ENCODE measurements around the gene HAUS5.
A peak's percentile ranks its signal among the peaks of the same experiment; 100 is the strongest.
"Not testable (repeated sequence)": the region's sequence is repeated elsewhere in the genome, so short reads cannot be mapped to it uniquely, and the experiment has no call there.

The HAUS5 gene, protein sequence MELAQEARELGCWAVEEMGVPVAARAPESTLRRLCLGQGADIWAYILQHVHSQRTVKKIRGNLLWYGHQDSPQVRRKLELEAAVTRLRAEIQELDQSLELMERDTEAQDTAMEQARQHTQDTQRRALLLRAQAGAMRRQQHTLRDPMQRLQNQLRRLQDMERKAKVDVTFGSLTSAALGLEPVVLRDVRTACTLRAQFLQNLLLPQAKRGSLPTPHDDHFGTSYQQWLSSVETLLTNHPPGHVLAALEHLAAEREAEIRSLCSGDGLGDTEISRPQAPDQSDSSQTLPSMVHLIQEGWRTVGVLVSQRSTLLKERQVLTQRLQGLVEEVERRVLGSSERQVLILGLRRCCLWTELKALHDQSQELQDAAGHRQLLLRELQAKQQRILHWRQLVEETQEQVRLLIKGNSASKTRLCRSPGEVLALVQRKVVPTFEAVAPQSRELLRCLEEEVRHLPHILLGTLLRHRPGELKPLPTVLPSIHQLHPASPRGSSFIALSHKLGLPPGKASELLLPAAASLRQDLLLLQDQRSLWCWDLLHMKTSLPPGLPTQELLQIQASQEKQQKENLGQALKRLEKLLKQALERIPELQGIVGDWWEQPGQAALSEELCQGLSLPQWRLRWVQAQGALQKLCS

DNA sequence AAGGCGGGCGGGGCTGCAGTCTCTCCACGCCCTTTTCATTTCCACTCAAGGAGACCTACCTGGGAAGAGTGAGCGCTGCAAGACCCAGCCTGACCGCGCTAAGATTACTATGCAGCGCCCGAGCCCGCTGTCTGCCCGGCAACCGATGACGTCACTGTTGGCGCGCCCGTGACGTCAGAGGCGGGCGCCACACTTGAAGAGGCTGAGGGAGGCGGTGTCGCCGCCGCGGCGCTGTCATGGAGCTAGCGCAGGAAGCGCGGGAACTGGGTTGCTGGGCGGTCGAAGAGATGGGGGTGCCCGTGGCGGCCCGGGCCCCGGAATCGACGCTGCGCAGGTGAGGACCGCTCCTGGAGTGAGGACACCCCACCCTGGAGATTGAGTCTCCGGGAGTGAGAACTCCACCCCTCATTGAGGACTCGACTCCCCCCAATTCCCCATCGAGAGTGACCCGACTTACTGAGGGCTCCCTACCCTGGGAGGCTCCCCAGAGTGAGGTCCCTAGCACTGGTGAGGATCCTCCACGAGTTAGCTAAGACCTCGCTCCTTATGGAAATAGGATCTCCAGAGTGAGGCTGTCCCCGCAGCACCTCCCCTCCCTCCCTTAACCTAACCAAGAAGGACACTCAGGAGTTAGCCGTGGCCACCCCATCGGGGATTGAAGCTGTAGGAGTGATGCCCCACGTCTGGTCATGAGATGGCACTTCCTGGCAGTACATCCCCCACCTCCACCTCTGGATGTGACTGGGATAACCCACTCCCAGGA lies at the start of gene HAUS5:
TSS of gene HAUS5 (plus strand) at position 177 of the 763 bp plus-strand sequence. CDS start at position 237, 60 bp downstream.
- peak; percentile 92 to 96 for DNase-seq

DNA sequence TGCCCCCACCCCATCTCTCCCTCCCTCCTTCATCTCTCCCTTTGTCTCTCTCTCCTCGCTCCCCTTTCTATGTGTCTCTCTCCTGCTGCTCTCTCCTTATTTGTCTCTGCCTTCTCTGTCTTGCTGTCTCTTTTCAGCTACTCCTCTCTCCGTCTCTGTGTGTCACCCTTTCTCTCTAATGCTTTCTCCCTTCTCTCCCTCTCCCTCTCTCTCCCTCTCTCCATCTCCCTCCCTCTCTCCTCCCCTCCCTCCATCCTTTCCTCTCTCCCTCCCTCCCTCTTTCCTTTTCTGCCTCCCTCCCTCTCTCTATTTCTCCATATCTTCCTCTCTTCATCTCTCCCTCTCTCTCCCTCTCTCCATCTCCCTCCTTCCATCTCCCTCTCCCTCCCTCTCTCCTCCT lies 49.8 kb upstream of the HAUS5 start:
- no peak for DNase-seq

DNA sequence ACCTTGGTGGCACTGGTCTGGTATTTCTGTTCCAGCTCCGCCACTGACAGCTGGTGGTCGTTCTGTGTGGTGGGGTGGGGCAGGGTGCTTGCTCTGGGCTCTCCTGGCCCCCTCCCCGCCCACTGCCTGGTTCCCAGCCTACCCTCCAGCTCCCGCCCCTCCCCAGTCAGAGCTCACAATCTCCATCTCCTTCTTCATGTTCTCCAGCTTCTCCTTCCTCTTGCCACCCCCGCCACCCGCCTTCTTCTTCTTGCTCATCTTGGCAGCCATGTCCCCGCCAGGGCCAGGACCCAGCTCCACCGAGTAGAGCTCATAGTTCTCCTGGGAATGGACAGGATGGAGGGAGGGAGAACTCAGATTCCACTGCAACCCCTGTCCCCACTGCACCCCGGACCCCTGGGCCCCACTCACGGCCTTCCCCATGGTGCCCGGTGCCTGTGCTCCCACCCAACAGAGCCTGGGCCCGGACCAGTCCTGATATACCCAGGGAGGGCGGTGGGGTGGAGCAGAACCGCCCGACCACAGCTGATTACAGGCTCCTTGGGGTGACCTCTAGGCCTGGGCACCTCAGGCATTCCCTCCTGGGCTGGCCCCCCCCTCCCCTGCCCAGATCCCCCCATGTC lies 49.2 kb upstream of the HAUS5 start, which contains the start of gene ATP4A:
TSS of gene ATP4A (minus strand) at position 452 of the 623 bp plus-strand sequence. CDS start at position 423, 29 bp downstream.
- no peak for DNase-seq

DNA sequence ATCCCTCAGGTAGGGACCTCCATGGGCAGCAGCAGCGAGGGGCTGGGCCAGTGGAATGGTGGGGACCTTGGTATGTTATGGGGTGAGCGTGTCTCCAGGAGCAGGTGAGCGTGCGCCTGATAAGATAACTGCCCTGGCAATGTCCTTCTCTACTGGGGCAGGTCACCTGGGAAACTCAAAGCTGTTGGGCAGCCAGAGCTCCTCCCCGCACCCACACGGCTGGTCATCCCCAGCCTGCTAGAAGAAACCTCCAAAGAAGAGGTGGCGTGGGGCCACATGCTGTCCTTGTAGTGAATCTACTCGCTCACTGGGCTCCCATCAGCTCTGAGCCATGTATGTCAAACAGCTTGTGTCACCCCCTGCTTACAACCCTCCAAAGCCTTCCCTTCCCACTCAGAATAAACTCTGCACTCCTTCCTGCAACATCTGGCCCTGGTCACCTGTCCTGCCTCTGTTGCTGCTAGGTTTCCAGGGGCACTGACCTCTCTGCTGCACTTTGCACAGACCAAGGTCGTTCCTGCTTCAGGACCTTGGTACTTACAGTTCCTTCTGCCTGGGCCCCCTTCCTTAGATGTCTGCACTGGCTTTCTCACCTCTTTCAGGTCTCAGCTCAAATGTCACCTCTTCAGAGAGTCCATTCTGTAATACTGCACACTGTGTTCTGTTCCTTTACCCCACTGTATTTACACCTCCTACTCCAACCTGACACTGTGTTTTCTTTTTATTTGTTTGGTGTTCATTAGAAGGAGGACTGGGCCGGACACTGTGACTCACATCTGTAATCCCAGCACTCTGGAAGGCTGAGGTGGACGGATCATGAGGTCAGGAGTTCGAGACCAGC lies 47.3 kb upstream of the HAUS5 start:
- DNase-seq: no peak

DNA sequence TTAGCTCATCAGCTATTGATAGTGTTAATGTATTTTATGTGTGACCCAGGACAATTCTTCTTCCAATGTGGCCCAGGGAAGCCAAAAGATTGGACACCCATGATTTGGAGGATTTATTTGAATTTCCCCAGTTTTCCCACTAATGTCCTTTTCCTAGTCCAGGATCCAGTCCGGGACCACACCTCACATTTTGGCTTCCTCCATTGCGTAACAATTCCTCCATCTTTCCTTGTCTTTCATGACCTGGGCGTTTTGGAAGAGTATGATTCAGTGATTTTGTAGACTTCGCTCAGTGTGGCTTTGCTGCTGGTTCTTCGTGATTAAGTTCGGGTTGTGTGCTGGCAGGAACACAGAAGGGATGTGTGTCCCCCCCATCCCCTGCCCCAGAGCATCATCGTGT lies 45.8 kb upstream of the HAUS5 start:
- DNase-seq: no peak

DNA sequence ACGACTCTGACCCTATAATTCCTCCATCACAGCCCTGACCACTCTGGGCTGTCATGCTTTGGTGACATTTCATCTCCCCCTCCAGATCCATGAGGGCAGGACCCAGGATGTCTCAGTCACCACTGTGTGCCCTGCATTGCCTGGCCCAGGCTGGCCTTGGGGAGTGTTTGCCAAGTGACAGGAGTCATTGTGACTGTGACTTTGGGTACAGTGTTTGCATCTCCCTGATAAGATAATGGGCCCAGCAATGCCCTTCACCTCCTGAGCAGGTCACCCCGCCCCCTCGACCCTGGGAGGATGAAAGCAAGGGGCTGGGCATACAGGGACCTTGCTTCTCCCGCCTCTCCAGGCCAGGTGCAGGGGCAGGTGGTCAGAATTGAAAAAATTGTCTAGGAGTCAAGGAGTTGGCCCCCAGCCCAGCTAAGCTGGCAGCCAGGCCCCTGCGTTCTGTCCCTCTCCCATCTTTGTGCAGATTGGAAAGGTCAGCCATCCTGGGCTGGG lies 43.2 kb upstream of the HAUS5 start:
- no peak for DNase-seq

DNA sequence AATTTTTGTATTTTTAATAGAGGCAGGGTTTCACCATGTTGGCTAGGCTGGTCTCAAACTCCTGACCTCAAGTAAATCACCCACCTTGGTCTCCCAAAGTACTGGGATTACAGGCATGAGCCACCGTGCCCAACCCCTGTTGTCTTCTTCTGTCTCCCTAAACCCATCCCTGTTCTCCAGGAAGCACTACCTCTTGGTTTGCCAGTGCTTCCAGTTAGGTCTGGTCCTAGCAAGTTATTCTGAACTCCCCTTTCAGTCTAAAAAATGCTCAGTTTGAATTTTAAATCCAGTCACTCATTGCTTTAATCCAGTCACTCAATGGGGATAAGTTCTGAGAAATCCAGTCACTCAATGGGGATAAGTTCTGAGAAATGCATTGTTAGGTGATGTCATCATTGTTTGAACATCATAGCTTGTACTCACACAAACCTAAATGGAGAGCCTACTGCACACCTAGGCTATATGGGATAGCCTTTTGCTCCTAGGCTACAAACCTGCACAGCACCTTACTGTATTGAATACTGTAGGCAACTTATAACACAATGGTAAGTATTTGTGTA lies 41.0 kb upstream of the HAUS5 start:
- DNase-seq: no peak

DNA sequence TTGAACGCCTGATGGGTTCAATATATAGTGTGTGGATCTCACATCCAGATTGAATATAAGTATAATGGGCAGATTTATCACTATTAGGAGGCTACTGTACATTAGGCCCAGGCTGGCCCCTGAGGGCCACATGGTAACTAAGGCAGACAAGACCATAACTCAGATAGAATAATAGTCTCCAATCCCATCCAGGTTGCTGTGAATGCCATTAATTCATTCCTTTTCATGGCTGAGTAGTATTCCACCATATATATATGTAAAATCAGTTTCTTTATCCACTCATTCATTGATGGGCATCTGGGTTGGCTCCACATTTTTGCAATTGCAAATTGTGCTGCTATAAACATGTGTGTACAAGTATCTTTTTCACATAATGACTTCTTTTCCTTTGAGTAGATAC lies 34.6 kb upstream of the HAUS5 start:
- DNase-seq: no peak

DNA sequence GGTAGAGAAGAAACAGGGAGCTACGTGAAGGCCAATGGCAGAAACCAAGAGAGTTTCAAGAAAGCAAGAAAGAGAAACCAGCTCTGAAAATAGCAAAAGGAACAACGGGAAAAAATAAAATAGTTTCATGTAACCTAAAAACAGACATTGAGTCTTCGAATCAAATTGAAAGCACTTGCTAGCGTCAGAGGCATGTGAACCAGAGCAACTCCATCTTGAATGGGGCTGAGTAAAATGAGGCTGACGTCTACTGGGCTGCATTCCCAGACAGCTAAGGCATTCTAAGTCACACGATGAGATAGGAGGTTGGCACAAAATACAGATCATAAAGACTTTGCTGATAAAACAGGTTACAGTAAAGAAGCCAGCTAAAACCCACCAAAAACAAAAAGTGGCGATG lies 33.8 kb upstream of the HAUS5 start:
- no peak for DNase-seq

DNA sequence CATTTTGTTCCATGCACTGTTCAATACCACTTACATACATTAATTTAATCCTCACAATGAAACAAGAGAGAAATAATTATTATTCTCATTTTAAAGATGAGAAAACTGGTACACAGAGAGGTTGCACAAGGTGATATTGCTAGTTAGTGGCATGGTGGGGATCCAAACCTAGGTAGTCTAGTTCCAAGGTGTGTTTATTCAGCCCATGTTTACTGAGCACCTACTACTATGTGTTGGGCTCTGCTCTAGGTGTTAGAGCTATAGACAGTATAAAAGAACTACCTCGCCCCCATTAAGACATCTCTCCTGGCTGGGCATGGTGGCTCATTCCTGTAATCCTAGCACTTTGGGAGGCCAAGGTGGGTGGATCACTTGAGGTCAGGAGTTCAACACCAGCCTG lies 29.8 kb upstream of the HAUS5 start:
- DNase-seq: no peak

DNA sequence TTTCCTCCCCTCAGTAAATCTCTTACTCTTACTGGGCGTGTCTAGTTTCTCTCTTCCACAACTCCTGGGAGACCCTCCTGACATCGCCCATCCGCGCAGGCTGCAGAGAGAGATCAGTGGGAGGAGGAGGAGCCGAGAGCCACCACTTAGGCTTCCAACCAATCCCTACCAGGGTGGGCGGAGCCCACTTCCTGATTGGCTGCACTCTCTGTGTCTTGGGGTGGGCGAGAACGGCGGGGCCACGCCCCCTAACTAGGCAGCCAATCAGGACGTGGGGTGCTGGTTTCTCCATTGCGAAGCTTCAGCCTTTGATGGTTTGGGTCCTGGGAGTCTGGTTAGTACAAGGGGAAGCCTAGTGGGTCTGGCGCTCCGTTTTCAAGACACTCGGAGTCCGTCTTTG lies 26.7 kb upstream of the HAUS5 start, which contains the start of gene PMIS2:
TSS of gene PMIS2 (plus strand) at position 326 of the 400 bp plus-strand sequence. CDS start 87 bp downstream, outside the sequence.
- peak in 1 of 2 experiments; percentile 6 for DNase-seq

DNA sequence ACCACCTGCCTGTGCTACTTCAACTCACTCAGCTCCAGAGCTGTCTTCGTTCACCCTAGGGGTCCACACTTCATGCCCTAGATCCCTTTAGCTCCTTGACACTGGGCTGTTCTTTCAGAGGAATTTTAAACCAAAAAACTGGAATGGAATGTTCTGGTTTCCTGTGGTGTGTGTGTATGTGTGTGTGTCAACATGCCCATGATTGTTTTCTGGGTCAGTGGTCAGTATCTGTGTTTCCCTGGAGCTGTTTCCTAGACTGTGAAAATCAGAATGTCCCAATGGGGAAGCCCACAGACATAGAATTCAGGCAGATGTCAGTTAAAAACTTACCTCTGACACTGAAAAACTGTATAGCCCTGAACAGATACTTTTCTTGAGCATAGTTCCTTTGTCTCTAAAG lies 25.2 kb upstream of the HAUS5 start:
- DNase-seq: no peak

DNA sequence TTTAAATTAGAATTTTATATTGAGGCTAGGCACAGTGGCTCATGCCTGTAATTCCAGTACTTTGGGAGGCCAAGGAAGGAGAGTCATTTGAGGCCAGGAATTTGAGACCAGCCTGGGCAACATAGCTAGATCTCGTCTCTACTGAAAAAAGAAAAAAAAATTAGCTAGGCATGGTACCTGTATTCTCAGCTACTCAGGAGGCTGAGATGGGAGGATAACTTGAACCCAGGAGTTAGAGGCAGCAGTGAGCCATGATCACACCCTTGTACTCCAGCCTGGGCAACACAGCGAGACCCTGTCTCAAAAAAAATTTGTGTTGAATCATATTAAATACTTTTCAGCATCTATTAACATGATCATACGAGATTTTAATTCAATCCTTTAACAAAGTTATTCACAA lies 21.7 kb upstream of the HAUS5 start:
- DNase-seq: no peak

DNA sequence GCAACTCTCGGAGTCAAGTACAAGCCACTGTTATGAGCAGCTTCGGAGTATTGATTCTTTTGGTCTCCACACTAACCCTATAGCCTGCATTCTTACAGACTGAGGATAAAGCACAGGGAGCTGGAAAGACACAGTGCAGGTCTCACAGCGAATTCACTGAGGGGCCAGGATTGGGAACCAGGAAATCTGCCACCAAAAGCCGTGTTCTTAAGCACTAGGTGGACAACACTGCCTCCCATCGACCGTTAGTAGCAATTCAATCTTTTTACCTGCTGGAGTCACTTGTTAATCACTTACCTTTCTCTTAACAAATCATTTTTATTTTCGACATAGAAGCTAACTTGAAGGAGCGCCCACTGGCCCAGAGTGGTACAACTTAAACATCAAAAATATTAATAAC lies 20.3 kb upstream of the HAUS5 start:
- DNase-seq: no peak

DNA sequence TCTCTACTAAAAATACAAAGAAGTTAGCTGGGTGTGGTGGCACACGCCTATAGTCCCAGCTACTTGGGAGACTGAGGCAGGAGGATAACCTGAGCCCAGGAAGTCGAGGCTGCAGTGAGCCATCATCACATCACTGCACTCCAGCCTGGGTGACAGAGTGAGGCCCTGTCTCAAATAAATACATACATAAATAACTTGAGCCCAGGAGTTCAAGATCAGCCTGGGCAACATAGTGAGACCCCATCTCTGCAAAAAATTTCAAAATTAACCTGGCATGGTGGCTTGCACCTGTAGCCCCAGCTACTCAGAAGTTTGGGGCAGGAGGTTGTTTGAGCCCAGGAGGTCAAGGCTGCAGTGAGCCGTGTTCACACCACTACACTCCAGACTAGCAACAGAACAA lies 17.5 kb upstream of the HAUS5 start:
- DNase-seq: not testable (repeated sequence)

DNA sequence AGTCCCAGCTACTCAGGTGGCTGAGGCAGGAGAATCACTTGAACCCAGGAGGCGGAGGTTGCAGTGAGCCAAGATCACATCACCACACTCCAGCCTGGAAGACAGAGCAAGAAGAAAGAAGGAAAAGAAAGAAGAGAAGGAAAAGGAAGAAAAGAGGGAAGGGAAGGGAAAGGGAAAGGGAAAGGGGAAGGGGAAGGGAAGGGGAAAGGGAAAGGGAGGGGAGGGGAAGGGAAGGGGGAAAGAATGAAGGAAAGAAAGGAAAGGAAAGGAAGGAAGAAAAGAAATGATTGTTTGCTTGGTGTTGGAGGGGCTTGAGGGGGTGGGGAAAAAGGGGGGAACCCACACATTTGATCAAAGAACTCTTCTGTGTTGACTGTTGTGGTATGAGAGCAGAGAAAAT lies 16.6 kb upstream of the HAUS5 start:
- DNase-seq: no peak

DNA sequence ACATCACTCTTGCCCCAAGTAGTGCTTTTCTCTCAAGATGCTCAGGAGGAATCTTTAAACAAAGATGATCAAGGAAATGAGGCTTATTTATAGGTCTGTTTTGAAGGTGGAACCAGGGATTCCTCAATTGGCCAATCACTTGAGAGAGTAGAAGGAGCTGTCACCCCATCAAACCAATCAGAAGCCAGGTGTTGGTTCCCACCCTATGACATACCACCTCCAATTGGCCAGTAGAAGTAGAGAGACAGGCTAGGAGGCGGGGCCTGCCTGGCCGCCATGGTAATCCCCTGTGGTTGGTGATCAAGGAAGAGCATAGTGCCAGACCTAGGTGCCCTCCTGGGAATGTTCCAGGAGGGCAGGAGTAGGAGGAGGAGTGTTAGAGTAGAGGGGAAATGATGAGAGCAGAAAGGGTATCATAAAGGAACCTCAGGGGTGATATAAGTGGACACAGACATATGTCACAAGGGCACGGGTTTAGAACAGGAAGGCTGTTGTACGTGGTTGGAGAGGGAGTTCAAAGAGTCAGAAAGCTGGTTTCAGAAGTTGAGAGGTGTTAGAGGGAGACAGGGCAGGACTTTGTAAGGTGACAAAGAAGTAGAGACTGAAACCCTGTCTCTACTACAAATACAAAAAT lies 16.1 kb upstream of the HAUS5 start:
- no peak for DNase-seq

DNA sequence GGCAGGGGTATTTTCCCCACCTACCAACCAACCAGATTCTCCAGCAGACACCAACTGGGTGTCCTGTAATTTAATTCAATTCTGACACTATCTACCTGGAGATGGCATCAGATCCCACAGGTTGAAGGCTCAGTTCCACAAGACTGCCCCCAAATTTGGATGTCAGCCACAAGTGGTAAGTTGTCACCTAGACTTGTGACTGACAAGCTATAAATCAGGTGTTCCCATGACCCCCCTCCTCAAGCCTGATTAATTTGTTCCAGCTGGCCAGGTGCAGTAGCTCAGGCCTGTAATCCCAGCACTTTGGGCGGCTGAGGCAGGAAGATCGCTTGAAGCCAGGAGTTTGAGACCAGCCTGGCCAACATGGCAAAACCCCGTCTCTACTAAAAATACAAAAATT lies 10.6 kb upstream of the HAUS5 start:
- DNase-seq: no peak

DNA sequence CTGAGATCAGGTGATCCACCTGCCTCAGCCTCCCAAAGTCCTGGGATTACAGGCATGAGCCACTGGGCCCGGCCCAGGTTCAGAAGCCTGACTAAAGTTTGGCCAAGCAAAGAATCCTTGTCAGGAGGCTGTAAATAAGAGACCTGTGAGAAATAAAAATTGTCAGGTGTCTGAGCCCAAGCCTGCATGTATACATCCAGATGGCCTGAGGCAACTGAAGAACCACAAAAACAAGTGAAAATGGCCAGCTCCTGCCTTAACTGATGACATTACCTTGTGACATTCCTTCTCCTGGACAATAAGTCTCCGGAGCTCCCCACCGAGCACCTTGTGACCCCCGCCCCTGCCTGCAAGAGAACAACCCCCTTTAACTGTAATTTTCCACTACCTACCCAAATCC lies 8.1 kb upstream of the HAUS5 start:
- not testable (repeated sequence) for DNase-seq

DNA sequence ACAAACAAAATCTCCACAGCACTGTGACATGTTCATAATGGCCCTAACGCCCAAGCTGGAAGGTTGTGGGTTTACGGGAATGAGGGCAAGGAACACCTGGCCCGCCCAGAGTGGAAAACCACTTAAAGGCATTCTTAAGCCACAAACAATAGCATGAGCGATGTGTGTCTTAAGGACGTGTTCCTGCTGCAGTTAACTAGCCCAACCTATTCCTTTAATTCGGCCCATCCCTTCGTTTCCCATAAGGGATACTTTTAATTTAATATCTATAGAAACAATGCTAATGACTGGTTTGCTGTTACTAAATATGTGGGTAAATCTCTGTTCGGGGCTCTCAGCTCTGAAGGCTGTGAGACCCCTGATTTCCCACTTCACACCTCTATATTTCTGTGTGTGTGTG lies 5.4 kb upstream of the HAUS5 start:
- not testable (repeated sequence) for DNase-seq

DNA sequence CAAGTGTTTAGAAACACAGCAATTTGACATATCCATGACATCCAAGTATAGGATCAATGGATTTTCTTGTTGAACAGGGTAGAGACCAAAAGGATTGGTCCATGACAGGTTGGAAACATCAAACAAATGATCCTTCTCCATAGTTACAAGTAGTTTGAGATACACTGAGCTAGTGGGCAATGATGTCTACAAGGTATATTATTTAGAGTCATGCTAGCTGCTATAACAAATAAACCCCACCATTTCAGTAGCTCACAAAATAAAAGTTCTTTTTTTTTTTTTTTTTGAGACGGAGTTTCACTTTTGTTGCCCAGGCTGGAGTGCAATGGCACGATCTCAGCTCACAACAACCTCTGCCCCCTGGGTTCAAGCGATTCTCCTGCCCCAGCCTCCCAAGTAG lies 4.9 kb upstream of the HAUS5 start:
- DNase-seq: no peak
